GM20431 (cell line): ENCODE results near the gene GPC1.

Source experiments
- in situ Hi-C: fragments of 300-500 bp; cut with MseI, MboI; formaldehyde crosslinking; loops from one replicate; pipeline ENCODE4 v1.15.0; 2020; ENCODE audit warnings: low sequenced_read_pairs; ENCODE audit not compliant: unreplicated experiment

Gene GPC1

DNA sequence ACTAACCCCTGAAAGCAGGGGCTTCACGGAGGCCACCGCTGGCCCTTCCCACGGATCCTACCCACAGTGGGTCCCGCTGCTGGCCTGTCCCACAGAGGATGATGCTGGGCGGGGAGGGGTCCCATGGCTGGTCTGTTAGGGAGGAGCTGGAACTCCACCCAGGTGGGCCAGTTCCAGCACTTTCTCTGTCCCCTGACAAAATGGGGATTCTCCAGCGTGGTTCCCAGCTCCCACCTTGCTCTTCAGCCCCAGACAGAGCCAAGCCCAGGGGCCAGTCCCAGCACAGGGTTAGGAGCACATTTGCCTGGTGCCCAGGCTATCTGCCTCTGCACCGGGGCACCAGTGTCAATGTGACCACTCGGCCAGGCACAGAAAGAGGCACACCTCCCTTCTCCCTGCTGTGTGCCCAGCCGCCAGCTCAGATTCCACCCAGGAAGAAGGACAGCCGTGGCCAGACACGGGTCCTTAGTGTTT is 72.4 kb downstream of the GPC1 start:
- in situ Hi-C loops = loop anchor here (25.0 kb wide), 1 partner anchor 204 kb away; no protein-coding TSS in a partner anchor

DNA sequence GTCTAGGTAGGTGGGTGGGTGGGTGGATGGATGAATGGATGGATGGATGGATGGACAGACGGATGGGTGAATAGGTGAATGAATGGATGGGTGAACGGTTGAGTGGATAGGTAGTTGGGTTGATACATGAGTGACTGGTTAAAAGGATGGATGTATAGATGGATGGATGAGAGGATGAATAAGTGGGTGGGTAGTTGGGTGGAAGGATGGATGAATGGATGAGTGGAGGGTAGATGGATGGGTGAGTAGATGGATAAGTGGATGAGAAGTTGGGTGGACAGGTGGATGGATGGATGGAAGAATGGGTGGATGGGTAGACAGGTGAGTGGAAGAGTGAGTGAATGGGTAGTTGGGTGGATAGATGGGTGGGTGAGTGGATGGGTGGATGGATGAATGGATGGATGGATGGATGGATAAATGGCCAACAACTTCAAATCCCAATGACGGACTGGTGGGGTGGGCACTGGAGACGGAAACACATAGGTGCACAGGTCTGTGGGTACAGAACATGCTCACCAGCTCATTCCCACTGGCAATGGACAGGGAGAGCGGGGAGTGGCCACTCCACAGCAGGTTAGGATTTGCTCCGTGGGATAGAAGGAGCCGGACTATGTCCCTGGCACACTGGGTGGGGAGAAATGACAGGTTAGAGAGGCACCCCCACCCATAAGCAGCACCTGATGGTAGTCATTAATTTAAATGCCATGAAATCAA is 73.5 kb downstream of the GPC1 start:
- in situ Hi-C loops = loop anchor here (25.0 kb wide), 1 partner anchor 203 kb away; no protein-coding TSS in a partner anchor

DNA sequence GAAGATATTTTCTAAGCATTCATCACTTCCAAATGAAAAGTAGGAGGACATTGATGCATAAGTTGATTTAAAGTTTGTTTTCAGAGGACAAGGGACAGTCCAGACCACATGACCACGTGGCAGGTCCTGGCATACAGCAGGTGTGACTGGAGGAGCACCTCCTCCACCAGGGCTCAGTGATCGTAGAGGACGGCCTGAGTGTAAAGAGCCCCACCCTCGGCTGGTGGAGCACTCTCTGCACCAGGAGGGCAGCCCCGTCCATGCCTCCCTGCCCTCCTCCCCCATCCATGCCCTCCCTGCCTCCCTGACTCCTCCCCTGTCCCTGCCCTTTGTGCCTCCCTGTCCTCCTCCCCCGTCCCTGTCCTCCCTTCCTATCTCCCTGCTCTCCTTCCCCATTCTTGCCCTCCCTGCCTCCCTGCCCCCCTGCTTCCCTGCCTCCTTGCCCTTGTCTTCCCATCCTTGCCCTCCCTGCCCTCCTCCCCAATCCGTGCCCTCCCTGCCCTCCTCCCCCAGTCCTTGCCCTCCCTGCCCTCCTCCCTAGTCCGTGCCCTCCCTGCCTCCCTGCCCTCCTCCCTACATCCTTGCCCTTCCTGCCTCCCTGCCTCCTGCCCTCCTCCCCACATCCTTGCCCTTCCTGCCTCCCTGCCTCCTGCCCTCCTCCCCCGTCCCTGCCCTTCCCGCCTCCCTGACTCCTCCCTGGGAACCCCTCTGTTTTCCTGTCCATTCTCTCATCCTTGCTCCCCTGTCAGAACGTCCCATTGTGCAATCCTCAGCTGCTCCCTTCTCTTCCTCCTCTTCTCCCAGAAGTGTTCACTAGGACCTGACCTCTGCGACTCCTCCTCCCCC is 74.4 kb downstream of the GPC1 start:
- in situ Hi-C loops = loop anchor here (25.0 kb wide), 1 partner anchor 202 kb away; no protein-coding TSS in a partner anchor

DNA sequence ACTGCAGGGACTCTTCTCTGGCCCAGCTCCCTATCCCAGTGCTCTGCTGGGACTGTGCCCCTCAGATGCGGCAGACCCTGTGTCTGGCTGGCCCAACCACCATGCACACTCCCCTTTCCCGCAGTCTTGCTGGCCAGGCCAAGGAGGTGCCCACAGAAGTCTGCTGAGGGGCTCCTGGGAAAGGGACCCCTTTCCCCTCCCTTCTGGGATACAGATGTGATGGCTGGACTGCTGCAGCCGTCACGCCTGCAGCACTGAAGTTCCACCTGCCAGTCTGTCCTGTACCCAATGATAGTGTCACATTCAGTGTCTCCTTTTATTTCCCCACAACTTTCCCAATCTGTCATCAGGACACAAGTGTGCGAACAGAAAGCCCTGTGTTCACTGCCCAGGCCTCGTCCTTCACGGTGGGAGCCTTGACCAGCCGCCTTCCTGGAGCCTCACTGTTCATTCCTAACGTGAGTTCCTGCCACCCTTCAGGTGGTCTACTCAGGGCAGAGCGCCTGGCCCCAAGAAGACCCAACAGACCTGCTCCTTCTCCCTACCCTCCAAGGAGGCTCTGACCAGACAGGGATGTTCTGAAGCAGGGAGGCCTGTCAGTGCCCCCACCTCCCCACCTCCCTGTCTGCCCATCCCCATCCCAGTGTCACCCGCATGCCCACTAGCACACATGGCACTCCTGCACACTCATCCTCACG is 75.2 kb downstream of the GPC1 start:
- in situ Hi-C loops = loop anchor here (25.0 kb wide), 1 partner anchor 202 kb away; no protein-coding TSS in a partner anchor

DNA sequence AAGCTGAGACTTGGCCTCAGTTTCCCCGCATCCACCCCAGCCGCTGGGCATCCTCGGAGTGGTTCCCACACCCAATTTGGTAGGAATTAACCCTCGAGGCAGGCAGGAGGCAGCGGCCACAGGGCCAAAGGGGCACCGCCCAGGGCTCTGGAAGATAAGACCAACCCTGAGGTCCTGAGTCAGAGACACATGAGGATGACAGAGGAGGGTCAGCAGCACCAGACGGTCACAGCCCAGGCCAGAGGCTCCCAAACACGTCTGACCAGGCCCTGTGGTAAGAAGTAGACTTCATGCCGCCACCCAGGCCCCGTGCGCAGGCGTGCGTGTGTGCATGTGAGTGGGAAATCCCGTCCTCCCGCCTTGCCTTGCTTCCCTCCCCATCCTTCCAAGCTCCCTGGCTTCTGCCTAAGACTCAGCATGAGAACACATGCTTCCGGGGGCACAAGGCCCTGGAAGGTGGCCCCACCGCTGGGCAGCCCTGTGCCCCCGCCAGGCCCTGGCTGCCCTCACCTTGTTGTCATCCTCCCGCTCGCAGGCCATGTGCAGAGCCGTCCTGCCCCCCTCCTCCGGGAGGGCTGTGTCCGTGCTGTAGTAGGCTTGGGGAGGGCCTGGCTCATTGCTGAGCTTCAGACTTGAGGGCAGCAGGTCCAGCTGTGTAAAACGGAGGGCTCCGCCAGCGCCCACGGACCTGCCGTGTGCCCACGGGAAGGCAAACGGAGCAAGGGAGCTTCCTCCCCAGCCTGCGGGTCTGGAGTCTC is 76.1 kb downstream of the GPC1 start:
- in situ Hi-C loops = loop anchor here (25.0 kb wide), 1 partner anchor 201 kb away; no protein-coding TSS in a partner anchor

GRCh38 chr2:240512109-240512485 is 76.6 kb downstream of the GPC1 start:
- in situ Hi-C loops = loop anchor here (25.0 kb wide), 1 partner anchor 200 kb away; no protein-coding TSS in a partner anchor

GRCh38 chr2:240512666-240513535 is 77.4 kb downstream of the GPC1 start:
- in situ Hi-C loops = loop anchor here (25.0 kb wide), 1 partner anchor 199 kb away; no protein-coding TSS in a partner anchor

DNA sequence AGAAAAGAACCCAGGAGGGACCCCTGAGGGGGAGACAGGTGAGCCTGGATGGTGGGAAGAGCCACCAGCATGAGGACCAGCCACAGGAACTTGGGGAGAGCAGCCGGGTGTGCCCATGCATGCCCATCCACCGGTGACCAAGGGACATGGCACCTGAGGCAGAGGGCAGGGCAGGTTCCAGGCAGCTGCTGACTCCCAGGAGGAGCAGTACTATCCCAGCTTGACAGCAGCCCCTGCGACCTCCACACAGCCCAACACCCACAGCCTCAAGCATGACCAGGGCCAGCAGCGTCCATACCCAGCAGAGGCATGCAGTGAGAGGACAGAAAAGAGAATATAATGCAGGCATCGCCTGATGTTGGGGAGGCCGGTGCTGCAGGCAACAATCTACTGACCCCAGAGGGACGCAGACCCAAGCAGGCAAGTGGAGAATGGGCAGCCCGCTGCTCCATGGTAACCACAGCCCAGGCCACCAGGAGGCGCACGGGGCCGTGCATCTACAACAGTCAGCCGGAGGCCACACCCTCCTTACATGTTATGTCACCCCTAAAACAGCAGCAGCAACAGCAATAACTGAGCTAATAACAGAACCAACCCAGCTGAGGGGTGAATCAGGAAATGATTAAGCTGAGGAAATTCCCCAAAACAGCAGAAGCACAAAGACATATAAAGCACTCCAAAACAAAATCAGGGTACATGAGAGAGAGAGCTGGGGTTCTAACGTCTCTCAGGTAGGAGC is 78.3 kb downstream of the GPC1 start:
- in situ Hi-C loops = loop anchor here (25.0 kb wide), 1 partner anchor 199 kb away; no protein-coding TSS in a partner anchor

GRCh38 chr2:240514631-240515030 is 79.2 kb downstream of the GPC1 start:
- in situ Hi-C loops = loop anchor here (25.0 kb wide), 1 partner anchor 198 kb away; no protein-coding TSS in a partner anchor

DNA sequence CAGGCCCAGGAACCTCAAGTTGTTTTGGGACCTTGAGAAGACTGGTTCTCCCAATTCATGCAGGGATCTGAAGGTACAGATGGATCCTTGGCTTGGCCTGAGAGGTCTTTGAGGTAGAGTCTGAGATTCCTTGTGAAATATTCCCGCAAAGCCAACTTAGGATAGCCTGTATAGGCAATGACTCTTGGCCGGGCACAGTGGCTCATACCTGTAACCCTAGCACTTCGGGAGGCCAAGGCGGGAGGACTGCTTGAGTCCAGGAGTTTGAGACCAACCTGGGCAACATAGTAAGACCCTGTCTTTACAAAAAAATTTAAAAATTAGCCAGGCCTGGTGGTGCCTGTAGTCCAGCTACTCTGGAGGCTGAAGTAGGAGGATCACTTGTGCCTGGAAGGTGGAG is 81.9 kb downstream of the GPC1 start:
- in situ Hi-C loops = loop anchor here (25.0 kb wide), 1 partner anchor 195 kb away; no protein-coding TSS in a partner anchor
